GM23338 (cell line): ENCODE data around the gene NAPB. TPM values are rescaled to one million over a fixed set of nuclear protein-coding genes. Genes with fewer than 3 reads are reported as not detected.

ENCODE experiments used
- ATAC-seq: fragments of 200-7000 bp; cut with Tn5 transposase; 3 replicates; pipeline ENCODE4 v1.9.1; 2020
- DNase-seq: peaks from one replicate; pipeline ENCODE4 v3.0.0-alpha.2; 2015; ENCODE audit warnings: low spot score
- H2AFZ ChIP-seq: fragments of 200-600 bp; sonication (generic); 2 replicates; pipeline ENCODE4 v1.8.0; 2016; ENCODE audit warnings: antibody characterized with exemption, mild to moderate bottlenecking, moderate library complexity
- H3F3A ChIP-seq: fragments of 200-600 bp; sonication (generic); replicated peaks from 2 replicates; pipeline ENCODE4 v1.8.0; 2017; ENCODE audit warnings: antibody characterized with exemption, mixed run types, low read depth
- H3K27ac ChIP-seq: fragments of 200-600 bp; sonication (generic); 2 replicates; pipeline ENCODE4 v1.6.1; 2016; ENCODE audit warnings: low read depth
- H3K27me3 ChIP-seq: fragments of 200-600 bp; sonication (generic); 2 replicates; pipeline ENCODE4 v1.8.0; 2016; ENCODE audit warnings: mild to moderate bottlenecking, mixed run types, moderate library complexity; ENCODE audit not compliant: insufficient read depth
- H3K36me3 ChIP-seq: fragments of 200-600 bp; sonication (generic); 2 replicates; pipeline ENCODE4 v1.8.0; 2016; ENCODE audit warnings: mild to moderate bottlenecking; ENCODE audit not compliant: insufficient read depth
- H3K4me1 ChIP-seq: fragments of 200-600 bp; sonication (generic); 2 replicates; pipeline ENCODE4 v1.8.0; 2016; ENCODE audit warnings: mild to moderate bottlenecking, moderate library complexity; ENCODE audit not compliant: insufficient read depth
- H3K4me2 ChIP-seq: fragments of 200-600 bp; sonication (generic); 2 replicates; pipeline ENCODE4 v1.7.1; 2017; ENCODE audit warnings: mixed run types
- H3K4me3 ChIP-seq: fragments of 200-600 bp; sonication (generic); 2 replicates; pipeline ENCODE4 v1.6.1; 2016; ENCODE audit warnings: mixed run types
- H3K79me2 ChIP-seq: fragments of 200-600 bp; sonication (generic); replicated peaks from 2 replicates; pipeline ENCODE4 v1.8.0; 2017; ENCODE audit warnings: mild to moderate bottlenecking; ENCODE audit not compliant: insufficient read depth
- H3K9me2 ChIP-seq: fragments of 200-600 bp; sonication (generic); 2 replicates; pipeline ENCODE4 v1.8.0; 2017; ENCODE audit not compliant: insufficient read depth
- H4K20me1 ChIP-seq: fragments of 200-600 bp; sonication (generic); replicated peaks from 2 replicates; pipeline ENCODE4 v1.8.0; 2017; ENCODE audit warnings: mild to moderate bottlenecking; ENCODE audit not compliant: insufficient read depth
- H3K27ac Mint-ChIP-seq: 2 replicates; pipeline ENCODE4 v1.8.0; 2020; ENCODE audit warnings: inconsistent platforms, mild to moderate bottlenecking, moderate library complexity, mixed read lengths
- H3K27me3 Mint-ChIP-seq: 3 replicates; pipeline ENCODE4 v1.8.0; 2022; ENCODE audit warnings: low read depth, mild to moderate bottlenecking, moderate library complexity, mixed read lengths, inconsistent platforms; ENCODE audit not compliant: insufficient read depth, poor library complexity
- H3K36me3 Mint-ChIP-seq: 3 replicates; pipeline ENCODE4 v1.8.0; 2021; ENCODE audit warnings: low read depth, mild to moderate bottlenecking, inconsistent platforms, moderate library complexity, mixed read lengths
- H3K4me1 Mint-ChIP-seq: 3 replicates; pipeline ENCODE4 v1.8.0; 2020; ENCODE audit warnings: mild to moderate bottlenecking, inconsistent platforms, mixed read lengths
- H3K4me3 Mint-ChIP-seq: 3 replicates; pipeline ENCODE4 v1.8.0; 2021; ENCODE audit warnings: moderate library complexity, mild to moderate bottlenecking, inconsistent platforms, mixed read lengths
- H3K9me3 Mint-ChIP-seq: 3 replicates; pipeline ENCODE4 v1.8.0; 2020; ENCODE audit warnings: moderate library complexity, mild to moderate bottlenecking, inconsistent platforms, mixed read lengths
- CREB1 ChIP-seq: fragments of 250-450 bp; sonication (Bioruptor Pico); IDR thresholded peaks from 2 replicates; pipeline ENCODE4 v1.5.0; 2020; ENCODE audit warnings: low read depth, mild to moderate bottlenecking, moderate library complexity
- ETS1 ChIP-seq: IDR thresholded peaks from 2 replicates; pipeline ENCODE4 v1.6.1; 2016; ENCODE audit warnings: antibody characterized with exemption
- EZH2 ChIP-seq: fragments of 200-600 bp; sonication (generic); IDR thresholded peaks from one replicate; pipeline ENCODE4 v1.8.0; 2017; ENCODE audit warnings: antibody characterized with exemption, mild to moderate bottlenecking, low read depth; ENCODE audit not compliant: unreplicated experiment
- EZH2phosphoT487 ChIP-seq: fragments of 200-600 bp; sonication (generic); IDR thresholded peaks from one replicate; pipeline ENCODE4 v1.8.1; 2018; ENCODE audit warnings: antibody characterized with exemption; ENCODE audit not compliant: unreplicated experiment
- JUNB ChIP-seq: IDR thresholded peaks from one replicate; pipeline ENCODE4 v1.6.1; 2016; ENCODE audit warnings: antibody characterized with exemption; ENCODE audit not compliant: unreplicated experiment
- NANOG ChIP-seq: IDR thresholded peaks from 2 replicates; pipeline ENCODE4 v1.6.1; 2016; ENCODE audit warnings: antibody characterized with exemption, borderline replicate concordance
- POLR2AphosphoS5 ChIP-seq: IDR thresholded peaks from 2 replicates; pipeline ENCODE4 v1.6.1; 2016; ENCODE audit warnings: antibody characterized with exemption, low read depth
- STAT1 ChIP-seq: IDR thresholded peaks from one replicate; pipeline ENCODE4 v1.6.1; 2016; ENCODE audit warnings: antibody characterized with exemption; ENCODE audit not compliant: unreplicated experiment
- ZNF114 ChIP-seq: fragments of 250-450 bp; sonication (Bioruptor Pico); IDR thresholded peaks from 2 replicates; pipeline ENCODE4 v1.5.0; 2020; ENCODE audit warnings: mild to moderate bottlenecking, moderate library complexity
- ZNF331 ChIP-seq: fragments of 250-450 bp; sonication (Bioruptor Pico); IDR thresholded peaks from 2 replicates; pipeline ENCODE4 v1.5.0; 2020; ENCODE audit warnings: low read depth, mild to moderate bottlenecking, moderate library complexity
- ZNF462 ChIP-seq: fragments of 250-450 bp; sonication (Bioruptor Pico); IDR thresholded peaks from 2 replicates; pipeline ENCODE4 v1.5.0; 2020; ENCODE audit warnings: mild to moderate bottlenecking, moderate library complexity
- polyA plus RNA-seq: library from polyadenylated mRNA; unstranded; fragments of >200 nt; fragmentation: Nextera tagmentation; extraction: Ambion mirVana; gene quantifications from 2 replicates; pipeline ENCODE4 v1.2.1, GENCODE V29; 2016
- total RNA-seq: library from RNA; depleted of rRNA; stranded (reverse); fragments of >200 nt; shearing (Covaris generic); gene quantifications from 2 replicates; pipeline ENCODE4 v1.2.3, GENCODE V29; 2014

The NAPB gene
- total and polyA plus RNA-seq, 2 experiments from 2014 or later: 7.3 to 18.1 TPM

- Histone ChIP-seq H3K36me3 (no peaks in the 10 kb centered on the region), H3F3A (no peaks in the 10 kb centered on the region), H3K4me3 (no peak overlapping the region), H3K27me3 (no peaks in the 10 kb centered on the region), H3K79me2 (no peaks in the 10 kb centered on the region), H3K27ac (no peak overlapping the region), H2AFZ (no peak overlapping the region), H3K4me2 (no peak overlapping the region), H3K4me1 (peaks cover 3% of the 10 kb centered on the region; the same call in 1 of the 2 replicates), H4K20me1 (no peaks in the 10 kb centered on the region), H3K9me2 (peaks cover 17% of the 10 kb centered on the region)
- no peak for DNase-seq
- Mint-ChIP-seq H3K4me3 (no peak overlapping the region), H3K27ac (no peak overlapping the region), H3K9me3 (peaks cover 12% of the 10 kb centered on the region), H3K4me1 (peaks cover 9% of the 10 kb centered on the region; the same call in 2 of the 3 replicates), H3K27me3 (peaks cover 7% of the 10 kb centered on the region), H3K36me3 (no peaks in the 10 kb centered on the region)
- no peak for TF ChIP-seq CREB1 (CRISPR knock-in tag)
- no peak for TF ChIP-seq EZH2
- no peak for TF ChIP-seq EZH2phosphoT487
- no peak for ATAC-seq
Measured at GRCh38 chr20:23327617-23328333, 93.5 kb downstream of the NAPB start.

GRCh38 chr20:23326774-23327173 is 94.5 kb downstream of the NAPB start:
- H3K9me2 ChIP-seq: peaks cover 17% of the 10 kb centered on the region
- no peaks in the 10 kb centered on the region for H3K36me3 ChIP-seq
- no peak for ATAC-seq
- H3K27ac ChIP-seq: no peak overlapping the region
- no peaks in the 10 kb centered on the region for H4K20me1 ChIP-seq
- Mint-ChIP-seq H3K27me3 (peaks cover 7% of the 10 kb centered on the region), H3K4me3 (no peak overlapping the region), H3K27ac (no peak overlapping the region), H3K9me3 (peaks cover 12% of the 10 kb centered on the region), H3K4me1 (peaks cover 9% of the 10 kb centered on the region; the same call in 2 of the 3 replicates), H3K36me3 (no peaks in the 10 kb centered on the region)
- H3K4me1 ChIP-seq: peaks cover 3% of the 10 kb centered on the region; the same call in 1 of the 2 replicates
- DNase-seq: no peak
- H3K27me3 ChIP-seq: no peaks in the 10 kb centered on the region
- no peak overlapping the region for H3K4me3 ChIP-seq
- no peak overlapping the region for H3K4me2 ChIP-seq
- no peaks in the 10 kb centered on the region for H3K79me2 ChIP-seq
- no peaks in the 10 kb centered on the region for H3F3A ChIP-seq
- no peak overlapping the region for H2AFZ ChIP-seq
- no peak for TF ChIP-seq POLR2AphosphoS5
- TF ChIP-seq CREB1 (CRISPR knock-in tag): no peak
- TF ChIP-seq ZNF114 (CRISPR knock-in tag): no peak
- no peak for TF ChIP-seq JUNB
- no peak for TF ChIP-seq EZH2phosphoT487
- no peak for TF ChIP-seq ZNF331
- no peak for TF ChIP-seq NANOG
- no peak for TF ChIP-seq STAT1
- TF ChIP-seq EZH2: no peak
- TF ChIP-seq ETS1: no peak
- no peak for TF ChIP-seq ZNF462 (CRISPR knock-in tag)
